Stimulated activated CD8-positive, alpha-beta memory T cell treated with anti-CD3 and anti-CD28 coated beads, Interleukin-7, amount 100 ng/mL, for 24 hours (primary cell): ENCODE results near the gene SLC10A4.

Experiments used
- DNase-seq: peaks from one replicate; pipeline ENCODE4 v3.0.0-alpha.2; 2020; ENCODE audit warnings: low read depth

The SLC10A4 gene

DNA sequence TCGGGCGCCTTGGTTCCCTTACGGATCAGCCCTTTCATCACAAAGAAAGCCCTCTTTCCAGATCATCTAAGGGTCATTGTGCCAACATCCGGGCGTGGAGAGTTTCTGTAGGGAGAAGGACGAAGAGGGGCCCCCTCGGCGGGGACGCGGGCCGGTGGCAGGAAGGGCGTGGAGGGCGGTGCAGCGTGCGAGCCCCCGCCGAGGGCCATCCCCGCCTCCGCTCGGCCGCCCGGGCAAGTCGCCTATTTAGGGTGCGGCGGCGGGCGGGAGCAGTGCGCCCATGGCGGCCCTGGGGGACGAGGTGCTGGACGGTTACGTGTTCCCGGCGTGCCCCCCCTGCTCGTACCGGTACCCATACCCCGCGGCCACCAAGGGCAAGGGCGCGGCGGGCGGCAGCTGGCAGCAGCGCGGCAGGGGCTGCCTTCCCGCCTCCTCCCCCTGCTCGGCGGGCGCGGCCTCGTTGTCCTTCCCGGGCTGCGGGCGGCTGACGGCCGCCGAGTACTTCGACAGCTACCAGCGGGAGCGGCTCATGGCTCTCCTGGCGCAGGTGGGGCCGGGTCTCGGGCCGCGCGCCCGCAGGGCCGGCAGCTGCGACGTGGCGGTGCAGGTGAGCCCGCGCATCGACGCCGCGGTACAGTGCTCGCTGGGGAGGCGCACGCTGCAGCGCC, 7.0 kb downstream of the SLC10A4 start, which contains the start of gene ZAR1:
Gene ZAR1 (plus strand): TSS at position 241 of the 668 bp plus-strand sequence. CDS start 40 bp downstream, at position 281.
- DNase-seq, result no peak

DNA sequence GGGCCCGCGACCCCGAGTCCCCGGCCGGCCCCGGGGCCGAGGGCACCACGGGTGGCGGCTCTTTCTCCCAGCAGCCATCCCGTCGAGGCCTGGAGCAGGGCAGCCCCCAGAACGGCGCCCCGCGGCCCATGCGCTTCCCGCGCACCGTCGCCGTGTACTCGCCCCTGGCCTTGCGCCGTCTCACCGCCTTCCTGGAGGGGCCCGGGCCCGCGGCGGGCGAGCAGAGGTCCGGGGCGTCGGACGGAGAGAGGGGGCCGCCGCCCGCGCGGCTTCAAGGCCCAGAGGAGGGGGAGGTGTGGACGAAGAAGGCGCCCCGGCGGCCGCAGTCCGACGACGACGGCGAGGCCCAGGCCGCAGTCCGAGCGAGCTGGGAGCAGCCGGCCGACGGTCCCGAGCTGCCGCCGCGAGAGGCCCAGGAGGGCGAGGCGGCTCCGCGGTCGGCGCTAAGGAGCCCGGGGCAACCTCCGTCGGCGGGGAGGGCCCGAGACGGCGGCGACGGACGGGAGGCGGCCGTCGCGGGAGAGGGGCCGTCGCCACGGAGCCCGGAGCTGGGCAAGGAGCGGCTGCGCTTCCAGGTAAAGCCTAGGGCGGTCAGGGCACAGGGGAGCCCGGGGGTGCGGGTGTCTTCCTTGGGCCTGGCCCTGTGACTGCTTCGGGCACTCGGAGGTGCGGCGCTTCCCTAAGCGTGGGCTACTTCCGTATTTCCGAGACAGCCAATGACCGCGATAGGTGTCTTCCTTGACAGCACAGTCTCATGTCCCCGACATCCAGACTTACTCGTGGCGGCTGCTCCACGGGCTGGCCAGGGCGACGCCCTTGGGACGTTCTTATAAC, 7.8 kb downstream of the SLC10A4 start:
- no peak for DNase-seq

DNA sequence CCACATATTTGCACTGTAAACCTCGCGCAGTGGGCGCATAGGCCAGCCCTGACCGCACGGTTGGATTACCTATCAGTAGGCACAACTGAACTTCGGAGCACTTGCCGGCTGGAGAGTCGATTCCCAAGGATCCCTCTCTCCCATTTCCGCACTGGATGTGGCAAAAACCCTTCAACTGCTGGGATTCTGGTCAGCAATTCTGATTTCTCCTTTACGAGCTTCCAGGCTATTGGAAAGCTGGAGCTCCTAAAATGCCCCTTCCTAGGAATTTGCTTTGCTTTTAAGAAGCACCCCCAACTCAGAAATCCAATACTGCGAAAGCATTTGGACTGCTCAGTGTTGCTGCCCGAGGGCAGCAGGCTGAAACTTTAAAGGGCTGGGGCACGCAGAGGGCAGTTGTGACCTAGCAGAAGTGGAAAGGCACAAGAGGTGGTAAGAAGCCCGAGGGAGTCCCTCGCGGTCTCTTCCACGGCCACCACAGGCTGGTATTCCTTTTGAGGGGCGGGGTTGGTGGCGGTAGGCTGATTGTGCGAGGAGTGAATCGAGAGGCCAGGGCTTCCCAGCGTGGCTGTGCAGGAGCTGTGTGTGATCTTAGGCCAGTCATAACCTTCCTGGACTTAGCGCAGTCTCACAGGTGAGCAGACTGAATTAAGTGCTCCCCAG, 8.5 kb downstream of the SLC10A4 start:
- DNase-seq, result no peak

DNA sequence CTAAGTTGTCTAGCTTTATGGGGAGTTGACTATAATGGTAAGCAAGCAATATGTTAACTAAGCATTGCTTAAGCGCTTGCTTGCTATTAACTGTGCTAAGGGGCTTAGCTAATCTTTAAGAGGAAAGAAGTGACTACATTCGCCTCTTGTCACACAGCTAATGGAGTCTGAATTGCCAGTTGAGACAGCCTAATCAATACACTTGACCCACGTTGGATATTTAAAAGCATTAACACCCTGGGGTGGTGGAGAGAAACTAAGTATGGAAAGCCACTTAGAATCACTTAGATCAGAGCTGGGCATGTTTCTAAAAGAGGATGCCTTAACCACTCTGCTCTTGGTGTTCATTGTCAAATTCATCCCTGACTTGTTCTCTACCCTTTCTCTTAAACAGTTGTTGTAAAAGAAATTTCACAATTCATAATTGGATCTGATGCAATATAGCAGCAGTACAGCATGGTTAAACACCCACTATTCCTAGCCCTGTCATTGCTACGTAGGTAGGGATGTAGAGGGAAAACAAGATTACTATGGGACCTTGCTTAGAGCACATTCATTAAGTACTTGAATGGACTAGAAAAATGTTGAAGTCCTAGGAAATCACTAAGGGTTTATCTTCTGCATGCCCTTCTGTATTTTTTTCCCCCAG, 10.4 kb downstream of the SLC10A4 start:
- DNase-seq, result no peak

DNA sequence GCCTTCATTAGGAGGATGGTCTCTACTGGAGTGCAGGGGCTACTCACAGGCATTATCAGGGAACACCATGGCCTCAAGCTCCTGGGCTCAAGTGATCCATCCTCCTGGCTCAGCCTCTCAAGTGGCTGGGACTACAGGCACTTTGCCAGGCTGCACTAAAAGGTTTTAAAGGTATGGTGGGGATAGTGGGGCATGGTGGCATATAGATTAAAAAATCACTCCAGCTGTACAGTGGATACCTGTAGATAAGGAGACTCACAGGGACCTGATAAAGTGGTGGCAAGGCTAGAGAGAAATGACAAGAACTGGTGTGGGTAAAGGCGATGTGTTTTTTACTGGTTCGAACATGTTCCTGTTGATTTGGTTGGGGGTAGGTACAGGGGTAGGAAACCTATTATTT, 12.8 kb downstream of the SLC10A4 start:
- no peak for DNase-seq

DNA sequence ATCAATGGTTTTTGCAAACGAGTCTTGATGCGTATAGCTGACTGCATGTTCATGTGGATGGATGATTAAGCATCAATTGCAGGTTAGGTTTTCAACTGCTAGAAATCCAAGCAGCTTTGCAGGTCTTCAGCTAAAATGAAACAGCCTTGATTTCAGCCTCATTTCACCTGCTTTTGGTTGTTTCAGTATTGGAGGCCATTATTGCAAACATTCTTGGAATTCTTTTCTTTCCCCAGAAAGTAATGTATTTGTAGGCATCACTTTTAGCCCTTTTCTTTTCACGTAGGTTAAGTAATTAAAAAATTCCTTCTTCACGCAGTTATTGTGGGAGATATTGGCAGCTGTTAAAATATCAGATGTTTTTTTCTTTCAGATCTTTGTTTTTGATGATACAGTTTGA, 15.8 kb downstream of the SLC10A4 start:
- DNase-seq, result no peak

DNA sequence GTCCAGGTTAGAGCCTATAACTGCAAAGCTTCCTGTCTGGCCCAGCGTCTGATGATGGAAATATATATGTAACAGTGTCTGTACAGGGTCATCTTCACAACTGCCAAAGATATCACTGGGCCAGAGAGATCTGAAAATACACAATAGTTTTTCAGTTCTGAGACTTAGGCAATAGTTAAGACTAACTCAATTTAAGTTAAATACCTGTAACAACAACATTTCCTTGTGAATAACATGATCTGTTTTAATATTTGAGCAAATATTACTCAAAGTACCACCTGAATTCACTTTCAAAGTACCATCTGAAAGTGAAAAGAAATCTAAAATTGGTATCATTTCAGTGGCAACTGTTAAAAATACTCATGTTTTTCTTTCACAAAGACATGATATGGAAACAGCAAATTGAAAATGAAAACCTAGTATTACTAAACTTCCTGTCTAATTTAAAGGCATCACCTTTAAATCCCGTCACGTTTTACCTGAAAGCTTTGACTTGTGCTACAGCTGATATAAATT, 16.5 kb downstream of the SLC10A4 start:
- no peak for DNase-seq

DNA sequence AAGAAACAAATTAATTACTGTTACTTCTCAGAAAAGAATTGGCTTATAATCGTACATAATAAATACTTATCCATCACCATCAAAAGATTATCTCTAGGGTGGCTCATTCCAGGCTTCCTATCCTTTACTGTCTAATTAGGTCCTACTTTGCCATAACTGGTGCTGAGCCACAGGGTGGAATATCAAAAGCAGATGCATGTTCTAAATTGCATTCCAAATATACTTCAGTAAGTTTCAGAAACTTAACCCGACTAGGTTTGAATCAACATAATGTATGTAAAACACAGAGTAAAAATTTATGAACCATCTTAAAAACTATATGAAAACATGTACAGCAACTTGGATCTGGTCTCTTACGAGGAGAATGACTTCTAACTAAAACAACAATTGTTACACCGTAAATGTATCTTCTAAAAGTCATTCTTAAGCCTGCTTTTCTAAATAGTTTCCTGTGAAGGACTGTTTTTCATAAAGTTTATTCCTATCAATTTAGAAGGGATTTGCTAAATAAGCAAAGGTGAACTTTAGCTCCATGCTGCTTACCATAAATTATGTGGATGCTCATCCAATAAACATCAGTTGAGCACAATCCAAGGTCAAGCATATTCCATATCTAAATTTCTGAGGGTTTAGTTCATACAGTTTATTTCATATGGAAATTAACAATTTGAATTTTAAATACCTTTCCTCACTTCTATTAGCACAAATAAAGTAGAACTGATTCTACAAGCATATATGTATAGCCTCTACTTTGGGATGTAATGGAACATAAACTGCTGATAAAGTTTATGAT, 20.3 kb downstream of the SLC10A4 start:
- no peak for DNase-seq

DNA sequence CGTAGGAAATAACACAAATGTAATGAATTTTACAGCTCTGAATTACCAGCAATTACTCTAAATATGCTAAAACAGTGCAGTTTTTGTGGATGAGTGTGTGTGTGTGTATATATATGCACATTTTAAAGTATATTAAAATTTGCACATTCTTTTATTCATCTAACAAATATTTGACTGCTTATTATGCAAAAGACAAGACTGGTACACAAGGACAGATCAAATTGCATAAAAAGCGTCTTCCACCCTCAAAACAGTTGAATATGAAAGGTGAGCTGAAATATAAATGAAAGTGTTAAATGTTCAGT, 20.8 kb downstream of the SLC10A4 start:
- no peak for DNase-seq

DNA sequence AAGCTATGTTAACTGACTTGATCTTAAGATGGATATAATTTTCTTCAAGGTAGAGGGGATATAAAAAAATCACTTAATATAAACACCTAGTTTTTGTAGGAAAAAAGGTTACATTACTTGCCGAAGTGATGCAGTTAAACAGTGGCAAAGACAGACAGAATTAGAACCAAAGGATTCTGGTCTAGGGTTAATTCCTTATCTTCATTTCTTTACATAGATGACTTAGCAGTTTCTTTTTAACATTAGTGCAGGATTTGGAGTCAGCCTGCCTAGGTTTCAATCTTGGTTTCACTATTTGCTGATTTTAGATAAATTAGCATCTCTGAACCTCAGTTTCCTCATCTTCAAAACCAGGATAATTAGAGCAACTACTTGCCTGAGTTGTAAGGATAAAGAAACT, 21.2 kb downstream of the SLC10A4 start:
- DNase-seq, result no peak

DNA sequence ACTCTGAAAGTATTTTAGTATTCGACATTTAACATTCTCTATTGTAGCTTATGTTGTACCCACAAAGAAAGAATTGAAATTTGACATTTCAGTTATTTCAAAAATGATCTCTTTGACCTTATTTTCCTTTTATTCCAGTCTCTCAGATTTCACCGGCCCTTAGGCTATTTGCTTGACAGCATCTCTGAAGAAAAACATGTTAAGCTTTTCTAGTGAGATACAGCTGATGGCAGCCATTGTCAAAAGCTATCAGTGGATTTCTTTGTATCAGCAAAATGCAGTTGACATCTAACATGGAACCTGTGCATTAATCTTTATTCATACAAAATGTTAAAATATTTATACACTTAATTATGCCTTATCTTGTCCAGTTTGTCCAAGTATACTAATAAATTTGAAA, 23.6 kb downstream of the SLC10A4 start:
- no peak for DNase-seq

DNA sequence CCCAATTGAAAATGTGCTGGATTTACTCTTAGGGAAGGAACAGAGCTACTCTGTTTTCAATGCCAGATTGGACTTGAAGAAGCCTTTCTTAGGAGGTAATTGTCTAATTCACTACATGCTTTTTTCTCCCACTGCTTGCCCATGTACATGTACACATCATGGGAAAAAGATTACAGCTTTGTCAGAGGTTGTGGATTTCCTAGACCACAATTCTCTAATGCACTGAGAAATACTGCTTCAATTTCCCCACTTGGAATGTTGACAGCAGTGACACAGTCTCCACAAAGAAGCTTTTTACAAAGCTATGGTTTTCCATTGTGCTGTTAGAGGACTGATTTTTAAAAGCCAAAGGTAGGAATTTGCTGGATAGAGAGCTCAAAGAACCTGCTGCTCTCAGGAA, 26.4 kb downstream of the SLC10A4 start:
- DNase-seq, result no peak

DNA sequence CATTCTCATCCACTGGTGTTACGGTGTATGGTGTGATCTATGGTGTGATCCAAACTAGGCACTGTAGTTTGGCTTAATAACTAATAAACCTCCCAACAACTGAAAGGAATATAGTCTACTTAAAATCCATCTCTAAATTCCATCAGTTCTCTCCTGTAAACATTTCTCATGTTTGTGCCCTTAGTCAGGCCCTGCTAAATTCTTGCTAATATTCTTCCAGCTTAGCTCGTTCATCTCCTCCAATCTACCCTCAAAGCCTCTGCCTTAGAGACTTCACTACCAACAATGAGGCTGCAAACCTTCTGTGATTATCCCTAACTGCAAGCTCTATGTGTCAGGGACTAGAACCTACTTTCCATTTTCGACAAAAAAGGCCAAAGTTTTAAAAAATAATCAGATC, 35.0 kb downstream of the SLC10A4 start:
- DNase-seq, result no peak

DNA sequence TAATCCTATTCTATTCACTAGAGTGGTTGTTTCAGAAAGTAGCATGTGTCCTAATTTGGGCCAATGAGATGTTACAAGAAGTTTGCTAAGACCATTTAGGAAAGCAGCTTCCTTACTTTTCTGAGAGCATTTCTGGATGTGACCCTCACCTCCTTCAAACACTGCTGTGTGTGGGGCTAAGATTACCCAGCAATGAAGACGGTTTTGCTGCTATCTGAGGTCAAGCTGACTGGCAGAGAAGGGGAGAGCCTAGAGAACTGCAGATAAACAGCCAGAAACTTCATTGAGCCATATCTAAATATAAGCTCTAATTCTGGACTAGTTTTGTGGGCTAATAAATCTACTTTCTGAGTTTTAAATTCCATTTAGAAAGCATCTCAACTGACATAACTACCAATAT, 43.3 kb downstream of the SLC10A4 start:
- DNase-seq, result no peak

DNA sequence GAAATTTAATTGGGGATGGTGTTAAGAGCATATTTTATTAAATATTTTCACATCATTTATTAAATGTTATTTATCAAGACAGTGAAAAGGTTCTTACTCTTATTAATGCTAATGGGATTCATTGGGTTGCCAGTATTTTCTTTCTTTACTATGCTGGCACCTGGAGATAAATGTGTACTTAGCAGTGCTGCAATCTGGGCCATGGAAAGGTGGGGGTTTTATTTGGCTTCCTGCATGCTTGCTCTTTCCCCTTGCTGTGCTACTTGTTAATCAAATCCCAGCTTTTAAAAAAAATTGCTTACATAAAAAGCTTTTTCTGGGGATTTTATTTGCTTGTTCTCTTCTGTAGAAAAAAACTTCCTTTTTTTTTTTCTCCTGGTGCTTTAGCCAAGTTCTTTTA, 55.2 kb downstream of the SLC10A4 start:
- no peak for DNase-seq
